Activated effector memory CD4-positive, alpha-beta T cell treated with Interleukin-2 at 50 U/mL for 16 hours (primary cell): ENCODE measurements around the gene MRGPRX2.

Experiments
- DNase-seq: peaks from one replicate; pipeline ENCODE4 v3.0.0-alpha.2; 2020

Gene MRGPRX2

GRCh38 chr11:19073454-19074415 is 13.2 kb upstream of the MRGPRX2 start:
- no peak for DNase-seq

GRCh38 chr11:19072464-19072863 is 11.9 kb upstream of the MRGPRX2 start:
- no peak for DNase-seq

- peak; percentile 14 for DNase-seq
These were observed 10.7 kb upstream of the MRGPRX2 start for GRCh38 chr11:19071255-19071654.

- DNase-seq: no peak
These were observed 684 bp downstream of the MRGPRX2 start for GRCh38 chr11:19059833-19060232.

- no peak for DNase-seq
These were observed 4.6 kb downstream of the MRGPRX2 start for GRCh38 chr11:19055905-19056304.

- DNase-seq: no peak
These were observed 5.5 kb downstream of the MRGPRX2 start for GRCh38 chr11:19055016-19055415.

GRCh38 chr11:19053909-19054308 is 6.6 kb downstream of the MRGPRX2 start:
- DNase-seq: no peak

GRCh38 chr11:19050281-19050680 is 10.2 kb downstream of the MRGPRX2 start:
- DNase-seq: no peak

- DNase-seq: no peak
These were observed 11.2 kb downstream of the MRGPRX2 start for GRCh38 chr11:19049351-19049750.

- DNase-seq: no peak
These were observed 20.5 kb downstream of the MRGPRX2 start for GRCh38 chr11:19040051-19040450.

- DNase-seq: no peak
These were observed 21.1 kb downstream of the MRGPRX2 start for GRCh38 chr11:19039409-19039808.

- no peak for DNase-seq
These were observed 27.5 kb downstream of the MRGPRX2 start for GRCh38 chr11:19032990-19033389.

GRCh38 chr11:19027829-19028595 is 32.5 kb downstream of the MRGPRX2 start:
- no peak for DNase-seq

- no peak for DNase-seq
These were observed 33.7 kb downstream of the MRGPRX2 start for GRCh38 chr11:19026862-19027261.

- DNase-seq: no peak
These were observed 34.8 kb downstream of the MRGPRX2 start for GRCh38 chr11:19025481-19026406.

GRCh38 chr11:19020831-19021230 is 39.7 kb downstream of the MRGPRX2 start:
- DNase-seq: no peak

- no peak for DNase-seq
These were observed 41.6 kb downstream of the MRGPRX2 start for GRCh38 chr11:19018901-19019300.

- no peak for DNase-seq
These were observed 47.2 kb downstream of the MRGPRX2 start for GRCh38 chr11:19013181-19013857.

GRCh38 chr11:19012636-19013035 is 47.9 kb downstream of the MRGPRX2 start:
- DNase-seq: no peak
